Right kidney (tissue), 9 donors: ENCODE measurements around the gene ZFAND4.
"Not testable (repeated sequence)": the region's sequence is repeated elsewhere in the genome, so short reads cannot be mapped to it uniquely, and the experiment has no call there.

ENCODE experiments used
- DNase-seq: peaks from one replicate; pipeline ENCODE4 v3.0.0-alpha.2; 2016
- long read RNA-seq, 8 donors: transcript quantifications; one replicate each; lab custom pipeline, GENCODE V29; 2026

ZFAND4 gene
- long read RNA-seq, donor 1: 0 reads
- long read RNA-seq, donor 2: 0 reads
- long read RNA-seq, donor 3: 0 reads
- long read RNA-seq, donor 4: 0 reads
- long read RNA-seq, donor 5: 0 reads
- long read RNA-seq, donor 6: 0 reads
- long read RNA-seq, donor 7: 0 reads
- long read RNA-seq, donor 8: 0 reads

GRCh38 chr10:45672181-45673073 is at the start of gene ZFAND4:
Gene ZFAND4, minus strand, starts transcription at chr10:45672772. Its CDS starts 9,047 bp downstream, at chr10:45663725.
- peak; percentile 93 for DNase-seq

- DNase-seq: not testable (repeated sequence)
Observed at GRCh38 chr10:45721503-45721902, 48.9 kb upstream of the ZFAND4 start.

GRCh38 chr10:45717642-45718041 is 45.1 kb upstream of the ZFAND4 start:
- DNase-seq: not testable (repeated sequence)

- DNase-seq: not testable (repeated sequence)
Observed at GRCh38 chr10:45717053-45717452, 44.5 kb upstream of the ZFAND4 start.

GRCh38 chr10:45711223-45711622 is 38.7 kb upstream of the ZFAND4 start:
- not testable (repeated sequence) for DNase-seq

- not testable (repeated sequence) for DNase-seq
Observed at GRCh38 chr10:45710200-45710796, 37.7 kb upstream of the ZFAND4 start.

- not testable (repeated sequence) for DNase-seq
Observed at GRCh38 chr10:45678467-45678866, 5.9 kb upstream of the ZFAND4 start.

- no peak for DNase-seq
Observed at GRCh38 chr10:45675388-45675787, 2.8 kb upstream of the ZFAND4 start.

GRCh38 chr10:45673074-45673648 is 589 bp upstream of the ZFAND4 start:
- no peak for DNase-seq

GRCh38 chr10:45671300-45671699 is 1.3 kb downstream of the ZFAND4 start:
- DNase-seq: not testable (repeated sequence)

GRCh38 chr10:45669897-45670296 is 2.7 kb downstream of the ZFAND4 start:
- DNase-seq: not testable (repeated sequence)

GRCh38 chr10:45660876-45661411 is 11.6 kb downstream of the ZFAND4 start:
- DNase-seq: no peak

- no peak for DNase-seq
Observed at GRCh38 chr10:45657033-45657926, 15.3 kb downstream of the ZFAND4 start.

GRCh38 chr10:45655219-45655618 is 17.4 kb downstream of the ZFAND4 start:
- no peak for DNase-seq

GRCh38 chr10:45654753-45655141 is 17.8 kb downstream of the ZFAND4 start:
- DNase-seq: not testable (repeated sequence)

GRCh38 chr10:45653454-45653853 is 19.1 kb downstream of the ZFAND4 start:
- DNase-seq: no peak

GRCh38 chr10:45652511-45652910 is 20.1 kb downstream of the ZFAND4 start:
- DNase-seq: no peak

- no peak for DNase-seq
Observed at GRCh38 chr10:45649296-45649695, 23.3 kb downstream of the ZFAND4 start.

GRCh38 chr10:45647118-45647517 is 25.5 kb downstream of the ZFAND4 start:
- DNase-seq: no peak

- no peak for DNase-seq
Observed at GRCh38 chr10:45646384-45647050, 26.1 kb downstream of the ZFAND4 start.

- DNase-seq: no peak
Observed at GRCh38 chr10:45644527-45644926, 28.0 kb downstream of the ZFAND4 start.
